CD14-positive monocyte (primary cell): ENCODE data around the gene ZCCHC4. TPM values are rescaled to one million over a fixed set of nuclear protein-coding genes. Genes with fewer than 3 reads are reported as not detected.
A peak's percentile ranks its signal among the peaks of the same experiment; 100 is the strongest.

ENCODE experiments used
- DNase-seq, 3 donors: peaks; one replicate each; pipeline ENCODE4 v3.0.0-alpha.2; 2011 to 2022
- H2AFZ ChIP-seq: 2 replicates; pipeline ENCODE4 v1.6.0; 2012; ENCODE audit warnings: mild to moderate bottlenecking, low read depth, low read length, inconsistent platforms; ENCODE audit not compliant: insufficient read depth, poor library complexity, severe bottlenecking
- H3K27ac ChIP-seq, 2 donors: 1 replicate in 1 of 2; 2 replicates in 1 of 2; pipeline ENCODE4 v1.5.1; 2012 to 2013; ENCODE audit warnings: low read length in 2 of 2, control low read depth in 1 of 2, inconsistent platforms in 1 of 2, low read depth in 1 of 2, mild to moderate bottlenecking in 1 of 2
- H3K27me3 ChIP-seq, 2 donors: one replicate each; pipeline versions ENCODE4 v1.6.0 to v1.6.1; 2011 to 2013; ENCODE audit warnings: low read length in 2 of 2; ENCODE audit not compliant: control insufficient read depth in 2 of 2, insufficient read depth in 2 of 2
- H3K36me3 ChIP-seq, 2 donors: replicated peaks in 1 of 2; 1 replicate in 1 of 2; 2 replicates in 1 of 2; pipeline versions ENCODE4 v1.5.1 to v1.6.1; 2012 to 2013; ENCODE audit warnings: low read length in 2 of 2, control low read depth in 1 of 2, inconsistent platforms in 1 of 2, mild to moderate bottlenecking in 1 of 2; ENCODE audit not compliant: insufficient read depth in 2 of 2, control insufficient read depth in 1 of 2
- H3K4me1 ChIP-seq, 2 donors: 1 replicate in 1 of 2; 2 replicates in 1 of 2; pipeline versions ENCODE4 v1.5.1 to v1.6.1; 2012 to 2013; ENCODE audit warnings: low read length in 2 of 2, control low read depth in 1 of 2, inconsistent platforms in 1 of 2, mild to moderate bottlenecking in 1 of 2, moderate library complexity in 1 of 2; ENCODE audit not compliant: insufficient read depth in 2 of 2, control insufficient read depth in 1 of 2
- H3K4me2 ChIP-seq: replicated peaks from 2 replicates; pipeline ENCODE3; 2012; ENCODE audit warnings: low read length, moderate library complexity, mild to moderate bottlenecking; ENCODE audit not compliant: poor library complexity, severe bottlenecking; ENCODE audit errors: extremely low read depth
- H3K4me3 ChIP-seq, 3 experiments: fragments of 200-600 bp in 1 of 3; sonication (generic) in 1 of 3; replicated peaks in 1 of 3; 1 replicate in 2 of 3; 2 replicates in 1 of 3; pipeline ENCODE4 v1.5.1; 2011 to 2013; ENCODE audit warnings: low read length in 3 of 3, mild to moderate bottlenecking in 3 of 3, control low read depth in 2 of 3, low read depth in 2 of 3, inconsistent platforms in 1 of 3, moderate library complexity in 1 of 3
- H3K79me2 ChIP-seq: 2 replicates; pipeline ENCODE4 v1.6.0; 2012; ENCODE audit warnings: mild to moderate bottlenecking, control low read depth, inconsistent platforms, low read length, moderate library complexity; ENCODE audit not compliant: insufficient read depth
- H3K9ac ChIP-seq: 2 replicates; pipeline ENCODE4 v1.6.0; 2017; ENCODE audit warnings: low read length, mild to moderate bottlenecking; ENCODE audit not compliant: insufficient read depth, poor library complexity, severe bottlenecking
- H3K9me3 ChIP-seq, 2 donors: replicated peaks in 1 of 2; 1 replicate in 1 of 2; 2 replicates in 1 of 2; pipeline versions ENCODE4 v1.5.1 to v1.6.1; 2012 to 2013; ENCODE audit warnings: low read length in 2 of 2, control low read depth in 1 of 2; ENCODE audit not compliant: control insufficient read depth in 1 of 2, insufficient read depth in 1 of 2
- H4K20me1 ChIP-seq: 2 replicates; pipeline ENCODE4 v1.6.0; 2012; ENCODE audit warnings: mild to moderate bottlenecking, low read length, control low read depth, moderate library complexity; ENCODE audit not compliant: insufficient read depth
- H3K27ac Mint-ChIP-seq, 7 donors: one replicate each; pipeline ENCODE4 v1.8.0; 2020; ENCODE audit warnings: mild to moderate bottlenecking in 7 of 7, mixed read lengths in 7 of 7, moderate library complexity in 6 of 7, inconsistent platforms in 2 of 7
- H3K27me3 Mint-ChIP-seq, 3 donors: one replicate each; pipeline ENCODE4 v1.8.0; 2021 to 2022; ENCODE audit warnings: low read depth in 3 of 3, mild to moderate bottlenecking in 3 of 3, mixed read lengths in 3 of 3, moderate library complexity in 3 of 3, inconsistent platforms in 1 of 3
- H3K36me3 Mint-ChIP-seq, 2 donors: one replicate each; pipeline ENCODE4 v1.8.0; 2020; ENCODE audit warnings: mixed read lengths in 2 of 2, inconsistent platforms in 1 of 2, mild to moderate bottlenecking in 1 of 2
- H3K4me1 Mint-ChIP-seq: one replicate; pipeline ENCODE4 v1.8.0; 2020; ENCODE audit warnings: mild to moderate bottlenecking, mixed read lengths
- H3K4me3 Mint-ChIP-seq, 2 donors: one replicate each; pipeline ENCODE4 v1.8.0; 2020; ENCODE audit warnings: mild to moderate bottlenecking in 2 of 2, mixed read lengths in 2 of 2, moderate library complexity in 1 of 2
- H3K9me3 Mint-ChIP-seq, 7 donors: one replicate each; pipeline ENCODE4 v1.8.0; 2020 to 2022; ENCODE audit warnings: mixed read lengths in 7 of 7, mild to moderate bottlenecking in 6 of 7, moderate library complexity in 6 of 7, inconsistent platforms in 2 of 7
- WGBS: methylation state at CpG from one replicate; pipeline ENCODE4 v1.1.5; 2013; ENCODE audit warnings: missing lambda C conversion rate; ENCODE audit not compliant: insufficient coverage; 5-methylcytosine and 5-hydroxymethylcytosine counted together
- intact Hi-C, 2 donors: fragments of 100-400 bp; cut with micrococcal nuclease; formaldehyde crosslinking; loops; one replicate each; pipeline versions ENCODE4 v1.15.0 to v1.15.1; 2023
- polyA plus RNA-seq, 3 donors: library from polyadenylated mRNA; depleted of rRNA in 1 of 3; unstranded in 2 of 3; stranded (reverse) in 1 of 3; fragments of 300-500 nt in 2 of 3; fragments of >200 nt in 1 of 3; fragmentation: Illumina TruSeq in 2 of 3; gene quantifications; 1 replicate in 2 of 3; 2 replicates in 1 of 3; pipeline ENCODE4 v1.2.3, GENCODE V29; 2012 to 2021
- TF ChIP-seq, protein P1 (sequence below): fragments of 200-600 bp; IDR thresholded peaks from one replicate; pipeline ENCODE4 v1.8.0; 2022; ENCODE audit warnings: antibody characterized with exemption, mild to moderate bottlenecking

ZCCHC4 gene
- polyA plus RNA-seq, 3 donors: 1.6 to 3.5 (median 3.4) TPM

DNA sequence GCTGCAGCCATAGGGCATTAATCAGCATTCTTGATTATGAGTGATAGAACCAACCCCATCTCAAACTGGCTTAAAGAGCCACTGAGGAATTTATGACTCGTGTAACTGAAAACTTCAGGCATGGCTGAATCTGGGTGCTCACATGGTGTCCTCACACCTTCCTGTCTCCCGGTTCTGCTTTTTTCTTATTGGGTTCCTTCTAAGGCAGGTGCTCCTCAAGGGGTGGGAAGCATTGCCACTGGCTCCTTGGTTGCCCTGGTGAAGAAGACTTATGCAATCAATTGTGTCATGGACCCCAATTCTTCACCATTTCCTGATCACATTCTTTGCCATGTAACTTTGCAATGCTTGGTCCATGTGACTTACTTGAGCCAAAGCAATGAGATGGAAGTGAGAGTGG lies 4.3 kb upstream of the ZCCHC4 start:
- no peaks in the 10 kb centered on the region for H3K9me3 ChIP-seq
- H3K9me3 Mint-ChIP-seq: peaks cover 0 to 4% (median 0%) of the 10 kb centered on the region in 7 donors
- no peak overlapping the region for H3K9ac ChIP-seq
- H3K4me3 ChIP-seq: no peak overlapping the region
- no peaks in the 10 kb centered on the region for H3K36me3 Mint-ChIP-seq
- H3K4me2 ChIP-seq: no peak overlapping the region
- H3K27ac ChIP-seq: no peak overlapping the region
- peak overlapping the region in 1 of 7 donors; percentile 40 for H3K27ac Mint-ChIP-seq
- no peaks in the 10 kb centered on the region for H4K20me1 ChIP-seq
- peaks cover 36% of the 10 kb centered on the region for H3K4me1 Mint-ChIP-seq
- TF ChIP-seq, protein P1, sequence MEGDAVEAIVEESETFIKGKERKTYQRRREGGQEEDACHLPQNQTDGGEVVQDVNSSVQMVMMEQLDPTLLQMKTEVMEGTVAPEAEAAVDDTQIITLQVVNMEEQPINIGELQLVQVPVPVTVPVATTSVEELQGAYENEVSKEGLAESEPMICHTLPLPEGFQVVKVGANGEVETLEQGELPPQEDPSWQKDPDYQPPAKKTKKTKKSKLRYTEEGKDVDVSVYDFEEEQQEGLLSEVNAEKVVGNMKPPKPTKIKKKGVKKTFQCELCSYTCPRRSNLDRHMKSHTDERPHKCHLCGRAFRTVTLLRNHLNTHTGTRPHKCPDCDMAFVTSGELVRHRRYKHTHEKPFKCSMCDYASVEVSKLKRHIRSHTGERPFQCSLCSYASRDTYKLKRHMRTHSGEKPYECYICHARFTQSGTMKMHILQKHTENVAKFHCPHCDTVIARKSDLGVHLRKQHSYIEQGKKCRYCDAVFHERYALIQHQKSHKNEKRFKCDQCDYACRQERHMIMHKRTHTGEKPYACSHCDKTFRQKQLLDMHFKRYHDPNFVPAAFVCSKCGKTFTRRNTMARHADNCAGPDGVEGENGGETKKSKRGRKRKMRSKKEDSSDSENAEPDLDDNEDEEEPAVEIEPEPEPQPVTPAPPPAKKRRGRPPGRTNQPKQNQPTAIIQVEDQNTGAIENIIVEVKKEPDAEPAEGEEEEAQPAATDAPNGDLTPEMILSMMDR: no peak
- peaks cover 14 to 23% of the 10 kb centered on the region in 2 donors for H3K4me1 ChIP-seq
- no peak overlapping the region for H3K4me3 Mint-ChIP-seq
- H3K27me3 ChIP-seq: no peaks in the 10 kb centered on the region
- no peaks in the 10 kb centered on the region for H3K36me3 ChIP-seq
- 24% methylated on average over 2 of the region's 2 CpGs for WGBS
- peaks cover 2 to 6% (median 5%) of the 10 kb centered on the region in 3 donors for H3K27me3 Mint-ChIP-seq
- intact Hi-C loops: no loop called here
- DNase-seq: peak in 1 of 3 donors; percentile 20
- H3K79me2 ChIP-seq: peaks cover 5% of the 10 kb centered on the region
- peak overlapping the region; percentile 54 for H2AFZ ChIP-seq

GRCh38 chr4:25308761-25309160 lies 3.8 kb upstream of the ZCCHC4 start:
- Mint-ChIP-seq H3K4me1 (peaks cover 40% of the 10 kb centered on the region), H3K27ac (peak overlapping the region in 1 of 7 donors; percentile 40), H3K9me3 (peaks cover 0 to 4% (median 0%) of the 10 kb centered on the region in 7 donors), H3K4me3 (no peak overlapping the region), H3K36me3 (no peaks in the 10 kb centered on the region), H3K27me3 (peaks cover 2 to 6% (median 5%) of the 10 kb centered on the region in 3 donors)
- 96% methylated on average over 3 of the region's 7 CpGs for WGBS
- Histone ChIP-seq H3K9me3 (no peaks in the 10 kb centered on the region), H3K36me3 (no peaks in the 10 kb centered on the region), H3K4me1 (peaks cover 16 to 27% of the 10 kb centered on the region in 2 donors), H3K4me3 (no peak overlapping the region), H3K27me3 (no peaks in the 10 kb centered on the region), H3K27ac (no peak overlapping the region), H3K4me2 (no peak overlapping the region), H3K79me2 (peaks cover 9% of the 10 kb centered on the region), H3K9ac (no peak overlapping the region), H2AFZ (peak overlapping the region; percentile 54), H4K20me1 (no peaks in the 10 kb centered on the region)
- TF ChIP-seq, protein P1: no peak
- DNase-seq: peak in 1 of 3 donors; percentile 9
- intact Hi-C loops: no loop called here
